Islet precursor cell (in vitro differentiated cells): Measurements from ENCODE around the gene DCBLD2.

ENCODE experiments used
- DNase-seq: peaks from one replicate; pipeline ENCODE4 v3.0.0-alpha.2; 2018

Gene DCBLD2

GRCh38 chr3:98827221-98827920, 74.1 kb downstream of the DCBLD2 start:
- DNase-seq = no peak

- DNase-seq = no peak
Observed at GRCh38 chr3:98826126-98826525, 75.4 kb downstream of the DCBLD2 start.

GRCh38 chr3:98824256-98824655, 77.2 kb downstream of the DCBLD2 start:
- DNase-seq = no peak

- no peak for DNase-seq
Observed at GRCh38 chr3:98823791-98824190, 77.7 kb downstream of the DCBLD2 start.

GRCh38 chr3:98821063-98821462, 80.4 kb downstream of the DCBLD2 start:
- no peak for DNase-seq

- DNase-seq = no peak
Observed at GRCh38 chr3:98817547-98818041, 83.9 kb downstream of the DCBLD2 start.

- peak; percentile 57 for DNase-seq
Observed at GRCh38 chr3:98814817-98815420, 86.6 kb downstream of the DCBLD2 start.

- no peak for DNase-seq
Observed at GRCh38 chr3:98812851-98813374, 88.6 kb downstream of the DCBLD2 start.

- DNase-seq = no peak
Observed at GRCh38 chr3:98811048-98811447, 90.4 kb downstream of the DCBLD2 start.

- DNase-seq = no peak
Observed at GRCh38 chr3:98809557-98809956, 91.9 kb downstream of the DCBLD2 start.

- no peak for DNase-seq
Observed at GRCh38 chr3:98808071-98808470, 93.4 kb downstream of the DCBLD2 start.

GRCh38 chr3:98807561-98807960, 93.9 kb downstream of the DCBLD2 start:
- DNase-seq = no peak

- DNase-seq = no peak
Observed at GRCh38 chr3:98807011-98807410, 94.5 kb downstream of the DCBLD2 start.

GRCh38 chr3:98806521-98806920, 95.0 kb downstream of the DCBLD2 start:
- DNase-seq = no peak

GRCh38 chr3:98805571-98805970, 95.9 kb downstream of the DCBLD2 start:
- DNase-seq = no peak

GRCh38 chr3:98801043-98801747, 100.3 kb downstream of the DCBLD2 start:
- no peak for DNase-seq

- no peak for DNase-seq
Observed at GRCh38 chr3:98800401-98800800, 101.1 kb downstream of the DCBLD2 start.

- DNase-seq = no peak
Observed at GRCh38 chr3:98799479-98799878, 102.0 kb downstream of the DCBLD2 start.

GRCh38 chr3:98798820-98799219, 102.7 kb downstream of the DCBLD2 start:
- DNase-seq = no peak

- no peak for DNase-seq
Observed at GRCh38 chr3:98797905-98798304, 103.6 kb downstream of the DCBLD2 start.

GRCh38 chr3:98796334-98796733, 105.2 kb downstream of the DCBLD2 start:
- DNase-seq = no peak

- DNase-seq = no peak
Observed at GRCh38 chr3:98793971-98794370, 107.5 kb downstream of the DCBLD2 start.
